Measurements from ENCODE around the gene RABAC1.

GRCh38 chr19:41958367-41959055 lies 610 bp downstream of the RABAC1 start:
- TF ChIP-seq CTCF (IDR thresholded peaks at IDR 0.05; ENCODE audit: low read length) = no peak
- no peak for TF ChIP-seq EZH2 (IDR thresholded peaks at IDR 0.05; ENCODE audit: borderline replicate concordance, low read length)

All from OCI-LY1 (cell line).